Stomach (tissue), 9 donors: Measurements from ENCODE around the gene ZNF641. TPM values are rescaled to one million over a fixed set of nuclear protein-coding genes. Genes with fewer than 3 reads are reported as not detected.

Experiments
- DNase-seq, 2 donors: peaks; one replicate each; pipeline versions ENCODE4 v3.0.0 to v3.0.0-alpha.2; 2013 to 2019
- H3K27ac ChIP-seq, 5 donors: fragments of 200-600 bp in 4 of 5; sonication (generic) in 4 of 5; one replicate each; pipeline ENCODE4 v1.5.1; 2013 to 2019; ENCODE audit warnings: mild to moderate bottlenecking in 1 of 5, moderate library complexity in 1 of 5
- H3K27me3 ChIP-seq, 3 donors: fragments of 200-600 bp; sonication (generic); one replicate each; pipeline ENCODE4 v1.5.1; 2017 to 2019; ENCODE audit warnings: mixed run types in 1 of 3
- H3K36me3 ChIP-seq, 4 donors: fragments of 200-600 bp; sonication (generic); 1 replicate in 3 of 4; 2 replicates in 1 of 4; pipeline ENCODE4 v1.5.1; 2016 to 2019
- H3K4me1 ChIP-seq, 4 donors: fragments of 200-600 bp; sonication (generic); one replicate each; pipeline ENCODE4 v1.5.1; 2016 to 2019
- H3K4me3 ChIP-seq, 4 donors: fragments of 200-600 bp; sonication (generic) in 3 of 4; one replicate each; pipeline ENCODE4 v1.5.1; 2016 to 2019; ENCODE audit warnings: mild to moderate bottlenecking in 1 of 4
- H3K9me3 ChIP-seq, 4 donors: fragments of 200-600 bp; sonication (generic); one replicate each; pipeline ENCODE4 v1.5.1; 2016 to 2019
- CTCF ChIP-seq, 7 experiments: fragments of 450-650 bp in 4 of 7; fragments of 200-600 bp in 3 of 7; sonication (generic) in 3 of 7; IDR thresholded peaks; one replicate each; pipeline ENCODE4 v1.5.1; 2016 to 2019; ENCODE audit warnings: antibody characterized with exemption in 7 of 7, control low read depth in 2 of 7, mild to moderate bottlenecking in 1 of 7
- EP300 ChIP-seq: sonication (generic); formaldehyde crosslinking; IDR thresholded peaks from one replicate; pipeline ENCODE4 v1.6.1; 2017; ENCODE audit warnings: antibody characterized with exemption
- POLR2A ChIP-seq, 4 donors: fragments of 450-650 bp; IDR thresholded peaks; one replicate each; pipeline ENCODE4 v1.6.1; 2016; ENCODE audit warnings: antibody characterized with exemption in 4 of 4, control low read depth in 2 of 4, mild to moderate bottlenecking in 1 of 4, moderate library complexity in 1 of 4
- POLR2AphosphoS5 ChIP-seq, 3 donors: sonication (generic); formaldehyde crosslinking; IDR thresholded peaks; one replicate each; pipeline ENCODE4 v1.6.1; 2016; ENCODE audit warnings: antibody characterized with exemption in 3 of 3
- WGBS, 5 donors: extraction: QIAGEN DNeasy Blood & Tissue Kit in 3 of 5; methylation state at CpG; one replicate each; pipeline versions ENCODE4 v1.1.5 to v1.1.7; 2013 to 2018; 5-methylcytosine and 5-hydroxymethylcytosine counted together
- intact Hi-C: fragments of 100-400 bp; cut with DNase I; formaldehyde crosslinking; loops from one replicate; pipeline ENCODE4 v1.15.1; 2023; ENCODE audit warnings: low total_unique reads
- polyA plus RNA-seq, 3 donors: library from polyadenylated mRNA; stranded (reverse); fragments of 200-250 nt; gene quantifications; one replicate each; pipeline ENCODE4 v1.2.3, GENCODE V29; 2013
- total RNA-seq, 5 donors: library from RNA; depleted of rRNA; stranded (reverse); fragments of >200 nt; gene quantifications; one replicate each; pipeline versions ENCODE4 v1.1.0 to v1.2.3, GENCODE V29; 2014 to 2016
- donor health status: healthy with polysubstance abuse.
- donor health status: Bipolar disorder and iron deficiency.
- donor health status: healthy.

The ZNF641 gene
- total and polyA plus RNA-seq, 8 donors: 0.58 to 39.3 (median 5.3) TPM

DNA sequence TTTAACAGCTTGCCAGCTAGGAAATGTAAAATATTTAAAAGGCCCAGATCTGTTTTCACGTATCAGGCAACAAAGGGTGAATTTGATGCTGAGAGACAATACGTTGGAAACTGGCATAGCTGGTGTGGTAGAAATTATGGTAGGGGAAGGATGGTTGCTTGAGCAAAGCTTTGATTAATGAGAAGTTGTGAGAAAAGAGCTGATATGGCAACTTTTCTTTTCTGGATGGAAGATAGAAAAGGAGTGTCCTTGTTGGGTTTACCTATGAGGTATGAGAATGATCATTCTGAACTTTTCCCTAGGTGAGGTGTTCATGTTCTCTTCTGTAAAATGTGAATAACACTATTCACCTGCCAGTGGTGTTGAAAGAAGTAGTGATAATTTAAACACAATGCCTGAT, 34.2 kb downstream of the ZNF641 start:
- Histone ChIP-seq H3K27me3 (no peaks in the 10 kb centered on the region), H3K36me3 (no peaks in the 10 kb centered on the region), H3K9me3 (peaks cover 0 to 5% (median 0%) of the 10 kb centered on the region in 4 donors), H3K4me1 (no peaks in the 10 kb centered on the region), H3K27ac (no peak overlapping the region), H3K4me3 (no peak overlapping the region)
- TF ChIP-seq POLR2A (IDR thresholded peaks at IDR 0.05) (no peak), POLR2AphosphoS5 (IDR thresholded peaks at IDR 0.05) (no peak), CTCF (IDR thresholded peaks at IDR 0.05) (no peak), EP300 (no peak)
- no peak for DNase-seq
- 59 to 82% (median 76%) methylated on average over 2 of the region's 2 CpGs; no CpG with 5 or more reads in 1 of the 5 donors for WGBS, 5 donors
- intact Hi-C loops: no loop called here

DNA sequence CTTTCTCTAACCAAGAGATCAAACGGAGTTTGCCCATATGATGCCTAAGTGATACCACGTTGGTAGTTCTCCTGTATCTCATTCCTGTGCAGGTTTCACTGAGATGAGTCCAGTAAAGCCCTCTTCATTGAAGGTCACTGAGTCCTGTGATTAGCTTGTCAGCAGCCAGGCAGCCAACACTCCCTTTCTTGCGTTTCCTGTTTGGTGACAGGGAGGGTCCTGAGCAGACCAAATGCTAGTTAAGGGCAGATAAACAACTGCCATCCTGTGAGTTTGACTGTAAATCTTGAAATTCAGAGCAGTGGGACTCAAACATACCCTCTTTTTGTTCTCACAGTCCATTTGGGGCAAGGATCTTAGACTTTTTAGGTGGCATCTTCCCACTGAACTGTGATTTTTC, 39.4 kb downstream of the ZNF641 start:
- no peaks in the 10 kb centered on the region for H3K36me3 ChIP-seq
- H3K27ac ChIP-seq: no peak overlapping the region
- H3K9me3 ChIP-seq: peaks cover 0 to 3% (median 0%) of the 10 kb centered on the region in 4 donors
- TF ChIP-seq POLR2A (IDR thresholded peaks at IDR 0.05) (no peak), CTCF (IDR thresholded peaks at IDR 0.05) (no peak), POLR2AphosphoS5 (IDR thresholded peaks at IDR 0.05) (no peak), EP300 (no peak)
- 43 to 53% (median 48%) methylated on average over 3 of the region's 3 CpGs for WGBS, 5 donors
- H3K4me1 ChIP-seq: no peaks in the 10 kb centered on the region
- H3K4me3 ChIP-seq: no peak overlapping the region
- intact Hi-C loops: no loop called here
- no peak for DNase-seq
- H3K27me3 ChIP-seq: no peaks in the 10 kb centered on the region

GRCh38 chr12:48307269-48307668, 43.5 kb downstream of the ZNF641 start:
- intact Hi-C loops: no loop called here
- TF ChIP-seq POLR2AphosphoS5 (IDR thresholded peaks at IDR 0.05): no peak
- no peak for TF ChIP-seq CTCF (IDR thresholded peaks at IDR 0.05)
- no peak for TF ChIP-seq POLR2A (IDR thresholded peaks at IDR 0.05)
- TF ChIP-seq EP300: no peak
- WGBS, 5 donors: 93 to 95% (median 94%) methylated on average over 13 of the region's 13 CpGs

DNA sequence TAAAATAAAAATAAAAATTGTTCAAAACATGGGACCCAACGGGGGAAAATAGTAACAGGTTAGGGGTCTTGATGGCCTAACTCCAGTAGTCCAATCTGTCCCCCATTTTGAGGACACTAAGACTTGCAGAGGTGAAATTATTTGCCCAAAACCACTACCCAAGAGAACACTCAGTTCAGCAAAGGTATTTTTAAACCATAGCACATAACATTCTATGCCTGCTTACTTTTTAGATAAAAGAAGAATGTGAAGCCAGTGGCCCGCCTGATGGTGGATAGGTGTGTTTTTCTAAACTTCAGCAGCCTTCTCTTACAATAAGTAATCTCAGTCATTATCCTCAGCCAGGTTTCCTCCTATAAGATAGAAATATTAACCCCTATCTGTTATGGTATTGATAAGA, 45.5 kb downstream of the ZNF641 start:
- TF ChIP-seq POLR2AphosphoS5 (IDR thresholded peaks at IDR 0.05) (no peak), EP300 (no peak), POLR2A (IDR thresholded peaks at IDR 0.05) (no peak), CTCF (IDR thresholded peaks at IDR 0.05) (no peak)
- no peaks in the 10 kb centered on the region for H3K4me1 ChIP-seq
- no peak overlapping the region for H3K27ac ChIP-seq
- H3K27me3 ChIP-seq: no peaks in the 10 kb centered on the region
- no peaks in the 10 kb centered on the region for H3K9me3 ChIP-seq
- WGBS, 5 donors: 65 to 90% (median 81%) methylated on average over 2 of the region's 2 CpGs
- DNase-seq: no peak
- H3K4me3 ChIP-seq: no peak overlapping the region
- intact Hi-C loops: no loop called here
- no peaks in the 10 kb centered on the region for H3K36me3 ChIP-seq

More at GRCh38 chr12:48307269-48307668, 43.5 kb downstream of the ZNF641 start:
- Histone ChIP-seq H3K27me3 (no peaks in the 10 kb centered on the region), H3K4me3 (no peak overlapping the region), H3K9me3 (no peaks in the 10 kb centered on the region), H3K27ac (no peak overlapping the region), H3K36me3 (no peaks in the 10 kb centered on the region), H3K4me1 (no peaks in the 10 kb centered on the region)
- no peak for DNase-seq
